Adrenal gland (tissue), 12 donors: ENCODE data around the gene NGFR. TPM values are rescaled to one million over a fixed set of nuclear protein-coding genes. Genes with fewer than 3 reads are reported as not detected.
A peak's percentile ranks its signal among the peaks of the same experiment; 100 is the strongest.

Source experiments
- DNase-seq, 7 donors: peaks; one replicate each; pipeline ENCODE4 v3.0.0-alpha.2; 2019 to 2020
- H3K27ac ChIP-seq, 5 donors: fragments of 200-600 bp; sonication (generic) in 4 of 5; 1 replicate in 3 of 5; 2 replicates in 2 of 5; pipeline versions ENCODE4 v1.5.1 to v1.8.0; 2016 to 2020; ENCODE audit warnings: mild to moderate bottlenecking in 1 of 5
- H3K27me3 ChIP-seq: fragments of 200-600 bp; 2 replicates; pipeline ENCODE4 v1.8.0; 2021
- H3K36me3 ChIP-seq, 2 donors: fragments of 200-600 bp; replicated peaks in 1 of 2; 1 replicate in 1 of 2; 2 replicates in 1 of 2; pipeline versions ENCODE4 v1.5.1 to v1.8.0; 2018 to 2022
- H3K4me1 ChIP-seq, 2 donors: fragments of 200-600 bp; replicated peaks in 1 of 2; 1 replicate in 1 of 2; 2 replicates in 1 of 2; pipeline versions ENCODE4 v1.5.1 to v1.8.0; 2018 to 2021
- H3K4me3 ChIP-seq, 4 donors: fragments of 200-600 bp; sonication (generic) in 3 of 4; one replicate each; pipeline ENCODE4 v1.5.1; 2016 to 2018
- H3K9me3 ChIP-seq, 3 donors: fragments of 200-600 bp; sonication (generic) in 1 of 3; replicated peaks in 1 of 3; 1 replicate in 2 of 3; 2 replicates in 1 of 3; pipeline versions ENCODE4 v1.5.1 to v1.8.0; 2016 to 2021
- CTCF ChIP-seq, 6 experiments: fragments of 450-650 bp in 4 of 6; fragments of 200-600 bp in 2 of 6; sonication (generic) in 1 of 6; IDR thresholded peaks; 1 replicate in 5 of 6; 2 replicates in 1 of 6; pipeline versions ENCODE4 v1.5.1 to v1.8.0; 2016 to 2021; ENCODE audit warnings: antibody characterized with exemption in 6 of 6, mild to moderate bottlenecking in 2 of 6, moderate library complexity in 1 of 6
- POLR2A ChIP-seq, 2 donors: fragments of 450-650 bp; IDR thresholded peaks; one replicate each; pipeline ENCODE4 v1.6.1; 2017; ENCODE audit warnings: antibody characterized with exemption in 2 of 2, mild to moderate bottlenecking in 2 of 2, moderate library complexity in 1 of 2
- WGBS, 4 donors: extraction: QIAGEN DNeasy Blood & Tissue Kit in 2 of 4; methylation state at CpG; one replicate each; pipeline versions ENCODE4 v1.1.5 to v1.1.7; 2013 to 2017; 5-methylcytosine and 5-hydroxymethylcytosine counted together
- intact Hi-C, 2 donors: fragments of 100-400 bp; cut with DNase I; formaldehyde crosslinking; loops; one replicate each; pipeline versions ENCODE4 v1.14.1 to v1.15.0; 2022 to 2023
- polyA plus RNA-seq, 3 donors: library from polyadenylated mRNA; stranded (reverse); fragments of 200-250 nt in 2 of 3; fragments of 350-450 nt in 1 of 3; fragmentation: Illumina TruSeq in 1 of 3; extraction: RNeasy Lipid Tissue Mini Kit (QIAGEN cat#74804) in 1 of 3; gene quantifications; one replicate each; pipeline ENCODE4 v1.2.3, GENCODE V29; 2013 to 2014
- total RNA-seq, 9 donors: library from RNA; depleted of rRNA in 4 of 9; stranded (reverse); fragments of >200 nt in 4 of 9; fragments of 120-200 nt in 1 of 9; fragmentation: NEBNext Ultra II Directional in 1 of 9; extraction: Animal tissue kit (Norgen Biotek cat#: 25700) in 1 of 9; gene quantifications; one replicate each; pipeline versions ENCODE4 v1.1.0 to v1.2.4, GENCODE V29; 2013 to 2023
- donor health status: healthy with polysubstance abuse.
- donor health status: Bipolar disorder and iron deficiency.
- donor health status: DM: yes; HTN: yes; CAD: no.
- donor health status: DM: no; HTN: no; CAD: no.
- donor health status: DM: no; HTN: no; CAD: no.
- donor health status: DM: yes; HTN: yes; CAD: no.

Gene NGFR
- total and polyA plus RNA-seq, 12 donors = 4.2 to 77.8 (median 25.9) TPM

GRCh38 chr17:49491192-49491769, 3.8 kb upstream of the NGFR start:
- intact Hi-C loops = loop anchor here in 1 of 2 donors (10.0 kb wide), 1 partner anchor 64 kb away; no protein-coding TSS in a partner anchor
- peaks cover 25% of the 10 kb centered on the region for H3K27me3 ChIP-seq
- WGBS, 4 donors = 57 to 68% (median 63%) methylated on average over 4 to 5 of the region's 5 CpGs
- H3K4me3 ChIP-seq = no peak overlapping the region
- peaks cover 4 to 8% of the 10 kb centered on the region in 2 donors for H3K4me1 ChIP-seq
- TF ChIP-seq CTCF (IDR thresholded peaks at IDR 0.05) (no peak), POLR2A (IDR thresholded peaks at IDR 0.05) (no peak)
- H3K27ac ChIP-seq = no peak overlapping the region
- H3K36me3 ChIP-seq = no peaks in the 10 kb centered on the region
- no peaks in the 10 kb centered on the region for H3K9me3 ChIP-seq
- DNase-seq = no peak

GRCh38 chr17:49494399-49494985, 601 bp upstream of the NGFR start:
- H3K9me3 ChIP-seq = no peaks in the 10 kb centered on the region
- no peak for TF ChIP-seq POLR2A (IDR thresholded peaks at IDR 0.05)
- no peak for TF ChIP-seq CTCF (IDR thresholded peaks at IDR 0.05)
- peaks cover 13 to 25% of the 10 kb centered on the region in 2 donors for H3K4me1 ChIP-seq
- peaks cover 46% of the 10 kb centered on the region for H3K27me3 ChIP-seq
- H3K36me3 ChIP-seq = no peaks in the 10 kb centered on the region
- DNase-seq = no peak
- intact Hi-C loops = loop anchor here in 1 of 2 donors (10.0 kb wide), 1 partner anchor 60 kb away; no protein-coding TSS in a partner anchor
- H3K4me3 ChIP-seq = peak overlapping the region in 1 of 4 donors; percentile 50
- 44 to 57% (median 51%) methylated on average over 15 to 17 of the region's 17 CpGs for WGBS, 4 donors
- no peak overlapping the region for H3K27ac ChIP-seq

- TF ChIP-seq CTCF (IDR thresholded peaks at IDR 0.05) (no peak), POLR2A (IDR thresholded peaks at IDR 0.05) (no peak)
- no peaks in the 10 kb centered on the region for H3K36me3 ChIP-seq
- no peak for DNase-seq
- H3K27ac ChIP-seq = peak overlapping the region in 1 of 5 donors; percentile 44
- WGBS, 4 donors = 1 to 3% (median 2%) methylated on average over 21 to 22 of the region's 22 CpGs
- H3K4me3 ChIP-seq = peak overlapping the region in 1 of 4 donors; percentile 50
- H3K4me1 ChIP-seq = peaks cover 13 to 25% of the 10 kb centered on the region in 2 donors
- intact Hi-C loops = loop anchor here (2.0 to 10.0 kb wide), 3 partner anchors 53 to 61 kb away; no protein-coding TSS in a partner anchor
- no peaks in the 10 kb centered on the region for H3K9me3 ChIP-seq
- peaks cover 55% of the 10 kb centered on the region for H3K27me3 ChIP-seq
Observed at GRCh38 chr17:49495842-49496182, 719 bp downstream of the NGFR start.

- Histone ChIP-seq H3K4me1 (peaks cover 13 to 25% of the 10 kb centered on the region in 2 donors), H3K27ac (peak overlapping the region in 1 of 5 donors; percentile 15), H3K4me3 (peak overlapping the region in 2 of 4 donors; percentile 26 to 50), H3K27me3 (peaks cover 60% of the 10 kb centered on the region), H3K9me3 (no peaks in the 10 kb centered on the region), H3K36me3 (no peaks in the 10 kb centered on the region)
- DNase-seq = peak; percentile 35 to 84 (median 76)
- WGBS, 4 donors = 1 to 5% (median 3%) methylated on average over 4 to 85 of the region's 85 CpGs
- intact Hi-C loops = loop anchor here (2.0 to 10.0 kb wide), 3 partner anchors 52 to 60 kb away; no protein-coding TSS in a partner anchor
- no peak for TF ChIP-seq POLR2A (IDR thresholded peaks at IDR 0.05)
- peak; percentile 44 to 90 (median 72) for TF ChIP-seq CTCF (IDR thresholded peaks at IDR 0.05)
Observed at GRCh38 chr17:49496183-49496866, 1.2 kb downstream of the NGFR start.
